Measurements from ENCODE around the gene RAB8B. TPM values are rescaled to one million over a fixed set of nuclear protein-coding genes. Genes with fewer than 3 reads are reported as not detected.

Gene RAB8B
- polyA plus RNA-seq, 1 donor from 2014 or later: 87.1 TPM

DNA sequence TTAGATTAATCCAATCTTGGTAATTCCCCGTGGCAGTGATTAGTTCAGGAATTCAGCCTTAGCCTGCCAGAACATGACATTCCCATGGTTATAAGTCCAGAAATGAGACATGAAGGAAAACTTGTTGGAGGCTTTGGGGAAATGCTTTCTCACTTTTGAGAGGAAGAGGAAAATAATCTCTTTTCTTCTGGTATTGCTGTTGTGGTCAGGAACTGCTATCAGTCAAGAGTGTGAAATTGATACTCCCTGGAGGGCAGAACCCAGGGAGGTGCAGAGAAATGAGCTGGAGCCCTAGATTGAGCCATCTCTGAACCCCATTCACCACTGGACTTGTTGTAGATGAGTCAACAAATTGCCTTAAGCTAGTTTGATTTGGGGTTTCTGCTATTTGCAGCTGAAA, 49.4 kb downstream of the RAB8B start:
- H3K4me2 ChIP-seq (ENCODE audit: low read length): no peak overlapping the region
- no peak overlapping the region for H3K4me3 ChIP-seq (ENCODE audit: low read length)
- H2AFZ ChIP-seq (ENCODE audit: low read depth, low read length): no peak overlapping the region
- H3K79me2 ChIP-seq (replicated peaks; ENCODE audit: insufficient read depth, low read length): peaks cover 58% of the 10 kb centered on the region
- no peaks in the 10 kb centered on the region for H3K36me3 ChIP-seq (ENCODE audit: insufficient read depth, low read length)
- TF ChIP-seq, protein P1, sequence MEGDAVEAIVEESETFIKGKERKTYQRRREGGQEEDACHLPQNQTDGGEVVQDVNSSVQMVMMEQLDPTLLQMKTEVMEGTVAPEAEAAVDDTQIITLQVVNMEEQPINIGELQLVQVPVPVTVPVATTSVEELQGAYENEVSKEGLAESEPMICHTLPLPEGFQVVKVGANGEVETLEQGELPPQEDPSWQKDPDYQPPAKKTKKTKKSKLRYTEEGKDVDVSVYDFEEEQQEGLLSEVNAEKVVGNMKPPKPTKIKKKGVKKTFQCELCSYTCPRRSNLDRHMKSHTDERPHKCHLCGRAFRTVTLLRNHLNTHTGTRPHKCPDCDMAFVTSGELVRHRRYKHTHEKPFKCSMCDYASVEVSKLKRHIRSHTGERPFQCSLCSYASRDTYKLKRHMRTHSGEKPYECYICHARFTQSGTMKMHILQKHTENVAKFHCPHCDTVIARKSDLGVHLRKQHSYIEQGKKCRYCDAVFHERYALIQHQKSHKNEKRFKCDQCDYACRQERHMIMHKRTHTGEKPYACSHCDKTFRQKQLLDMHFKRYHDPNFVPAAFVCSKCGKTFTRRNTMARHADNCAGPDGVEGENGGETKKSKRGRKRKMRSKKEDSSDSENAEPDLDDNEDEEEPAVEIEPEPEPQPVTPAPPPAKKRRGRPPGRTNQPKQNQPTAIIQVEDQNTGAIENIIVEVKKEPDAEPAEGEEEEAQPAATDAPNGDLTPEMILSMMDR (IDR thresholded peaks at IDR 0.05; ENCODE audit: poor library complexity, severe bottlenecking): no peak
- TF ChIP-seq RAD21 (conservative IDR thresholded peaks at IDR 0.05): no peak
- no peaks in the 10 kb centered on the region for H3K9me3 ChIP-seq (ENCODE audit: low read length)
- H3K9ac ChIP-seq (ENCODE audit: low read length): no peak overlapping the region
- H3F3A ChIP-seq (ENCODE audit: insufficient read depth, low read length, poor library complexity, severe bottlenecking): no peaks in the 10 kb centered on the region
- H3K27me3 ChIP-seq (ENCODE audit: insufficient read depth, low read depth, low read length): no peaks in the 10 kb centered on the region
- H3K9me2 ChIP-seq (ENCODE audit: insufficient read depth, low read length): no peaks in the 10 kb centered on the region
- H4K20me1 ChIP-seq (ENCODE audit: insufficient read depth): no peaks in the 10 kb centered on the region
- no peak overlapping the region for H3K27ac ChIP-seq (ENCODE audit: low read length)

GRCh38 chr15:63240109-63240508, 50.7 kb downstream of the RAB8B start:
- Histone ChIP-seq H4K20me1 (ENCODE audit: insufficient read depth) (no peaks in the 10 kb centered on the region), H3F3A (ENCODE audit: insufficient read depth, low read length, poor library complexity, severe bottlenecking) (no peaks in the 10 kb centered on the region)

More at GRCh38 chr15:63240109-63240508, 50.7 kb downstream of the RAB8B start:
- no peak overlapping the region for H3K4me3 ChIP-seq (ENCODE audit: low read length)
- H3K79me2 ChIP-seq (replicated peaks; ENCODE audit: insufficient read depth, low read length): peaks cover 53% of the 10 kb centered on the region
- no peaks in the 10 kb centered on the region for H3K9me2 ChIP-seq (ENCODE audit: insufficient read depth, low read length)
- H3K9ac ChIP-seq (ENCODE audit: low read length): no peak overlapping the region
- H3K27me3 ChIP-seq (ENCODE audit: insufficient read depth, low read depth, low read length): no peaks in the 10 kb centered on the region
- no peaks in the 10 kb centered on the region for H3K36me3 ChIP-seq (ENCODE audit: insufficient read depth, low read length)
- TF ChIP-seq SMC3 (conservative IDR thresholded peaks at IDR 0.05; ENCODE audit: poor library complexity): no peak
- TF ChIP-seq EP300 (conservative IDR thresholded peaks at IDR 0.05; ENCODE audit: poor library complexity, severe bottlenecking): no peak
- TF ChIP-seq, protein P1 (IDR thresholded peaks at IDR 0.05; ENCODE audit: poor library complexity, severe bottlenecking): no peak
- TF ChIP-seq, protein P2, sequence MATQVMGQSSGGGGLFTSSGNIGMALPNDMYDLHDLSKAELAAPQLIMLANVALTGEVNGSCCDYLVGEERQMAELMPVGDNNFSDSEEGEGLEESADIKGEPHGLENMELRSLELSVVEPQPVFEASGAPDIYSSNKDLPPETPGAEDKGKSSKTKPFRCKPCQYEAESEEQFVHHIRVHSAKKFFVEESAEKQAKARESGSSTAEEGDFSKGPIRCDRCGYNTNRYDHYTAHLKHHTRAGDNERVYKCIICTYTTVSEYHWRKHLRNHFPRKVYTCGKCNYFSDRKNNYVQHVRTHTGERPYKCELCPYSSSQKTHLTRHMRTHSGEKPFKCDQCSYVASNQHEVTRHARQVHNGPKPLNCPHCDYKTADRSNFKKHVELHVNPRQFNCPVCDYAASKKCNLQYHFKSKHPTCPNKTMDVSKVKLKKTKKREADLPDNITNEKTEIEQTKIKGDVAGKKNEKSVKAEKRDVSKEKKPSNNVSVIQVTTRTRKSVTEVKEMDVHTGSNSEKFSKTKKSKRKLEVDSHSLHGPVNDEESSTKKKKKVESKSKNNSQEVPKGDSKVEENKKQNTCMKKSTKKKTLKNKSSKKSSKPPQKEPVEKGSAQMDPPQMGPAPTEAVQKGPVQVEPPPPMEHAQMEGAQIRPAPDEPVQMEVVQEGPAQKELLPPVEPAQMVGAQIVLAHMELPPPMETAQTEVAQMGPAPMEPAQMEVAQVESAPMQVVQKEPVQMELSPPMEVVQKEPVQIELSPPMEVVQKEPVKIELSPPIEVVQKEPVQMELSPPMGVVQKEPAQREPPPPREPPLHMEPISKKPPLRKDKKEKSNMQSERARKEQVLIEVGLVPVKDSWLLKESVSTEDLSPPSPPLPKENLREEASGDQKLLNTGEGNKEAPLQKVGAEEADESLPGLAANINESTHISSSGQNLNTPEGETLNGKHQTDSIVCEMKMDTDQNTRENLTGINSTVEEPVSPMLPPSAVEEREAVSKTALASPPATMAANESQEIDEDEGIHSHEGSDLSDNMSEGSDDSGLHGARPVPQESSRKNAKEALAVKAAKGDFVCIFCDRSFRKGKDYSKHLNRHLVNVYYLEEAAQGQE (IDR thresholded peaks at IDR 0.05; ENCODE audit: borderline replicate concordance): no peak
- no peak for TF ChIP-seq EZH2 (IDR thresholded peaks at IDR 0.05; ENCODE audit: borderline replicate concordance, insufficient read depth, low read length, poor library complexity, severe bottlenecking)
- TF ChIP-seq MXI1 (conservative IDR thresholded peaks at IDR 0.05; ENCODE audit: poor library complexity, severe bottlenecking): no peak
- TF ChIP-seq POLR2AphosphoS5 (IDR thresholded peaks at IDR 0.05): no peak
- no peak for TF ChIP-seq TAF1 (IDR thresholded peaks at IDR 0.05; ENCODE audit: low read depth)
- no peak for TF ChIP-seq RAD21 (conservative IDR thresholded peaks at IDR 0.05)
- H3K27ac ChIP-seq (ENCODE audit: low read length): no peak overlapping the region
- H2AFZ ChIP-seq (ENCODE audit: low read depth, low read length): no peak overlapping the region
- no peak overlapping the region for H3K4me2 ChIP-seq (ENCODE audit: low read length)
- H3K9me3 ChIP-seq (ENCODE audit: low read length): no peaks in the 10 kb centered on the region

Measured in neural cell (in vitro differentiated cells).